Progenitor cell of endocrine pancreas (in vitro differentiated cells): ENCODE measurements around the gene BCAR1. TPM values are rescaled to one million over a fixed set of nuclear protein-coding genes. Genes with fewer than 3 reads are reported as not detected.
A peak's percentile ranks its signal among the peaks of the same experiment; 100 is the strongest.
"Not testable (repeated sequence)": the region's sequence is repeated elsewhere in the genome, so short reads cannot be mapped to it uniquely, and the experiment has no call there.

ENCODE experiments used
- DNase-seq: peaks from one replicate; pipeline ENCODE4 v3.0.0; 2021; ENCODE audit warnings: low spot score; ENCODE audit not compliant: unreplicated experiment
- H3K27ac Mint-ChIP-seq: 2 replicates; pipeline ENCODE4 v1.8.0; 2021; ENCODE audit warnings: mild to moderate bottlenecking, moderate library complexity, mixed read lengths
- H3K27me3 Mint-ChIP-seq: 2 replicates; pipeline ENCODE4 v1.8.0; 2021; ENCODE audit warnings: mixed read lengths
- H3K36me3 Mint-ChIP-seq: 2 replicates; pipeline ENCODE4 v1.8.0; 2022; ENCODE audit warnings: mixed read lengths; ENCODE audit not compliant: insufficient read depth
- H3K4me1 Mint-ChIP-seq: 2 replicates; pipeline ENCODE4 v1.8.0; 2021; ENCODE audit warnings: low read depth, mixed read lengths
- H3K4me3 Mint-ChIP-seq: 2 replicates; pipeline ENCODE4 v1.8.0; 2021; ENCODE audit warnings: low read depth, mild to moderate bottlenecking, moderate library complexity, mixed read lengths
- H3K9me3 Mint-ChIP-seq: 2 replicates; pipeline ENCODE4 v1.8.0; 2021; ENCODE audit warnings: low read depth, mixed read lengths
- CTCF ChIP-seq: fragments of 200-600 bp; sonication (generic); IDR thresholded peaks from one replicate; pipeline ENCODE4 v1.5.0; 2021; ENCODE audit warnings: antibody characterized with exemption, mild to moderate bottlenecking; ENCODE audit not compliant: unreplicated experiment
- total RNA-seq: library from RNA; stranded (reverse); gene quantifications from 2 replicates; pipeline ENCODE4 v1.2.1, GENCODE V29; 2021

Gene BCAR1
- total RNA-seq, 1 donor from 2014 or later = 75.1 TPM

GRCh38 chr16:75207831-75208230 lies 43.6 kb downstream of the BCAR1 start:
- Mint-ChIP-seq H3K36me3 (no peaks in the 10 kb centered on the region), H3K4me3 (no peak overlapping the region), H3K9me3 (no peaks in the 10 kb centered on the region), H3K27me3 (no peaks in the 10 kb centered on the region), H3K4me1 (no peaks in the 10 kb centered on the region), H3K27ac (no peak overlapping the region)
- DNase-seq = no peak
- TF ChIP-seq CTCF = no peak

GRCh38 chr16:75206749-75207451 lies 44.5 kb downstream of the BCAR1 start, which contains the start of gene CTRB2:
CTRB2 (minus strand) TSS chr16:75207161; CDS start chr16:75207141, 20 bp downstream.
- Mint-ChIP-seq H3K27me3 (no peaks in the 10 kb centered on the region), H3K4me3 (no peak within 1 kb of the TSS), H3K4me1 (no peaks in the 10 kb centered on the region), H3K36me3 (no peaks in the 10 kb centered on the region), H3K9me3 (no peaks in the 10 kb centered on the region), H3K27ac (peak within 1 kb of the TSS; percentile 56)
- TF ChIP-seq CTCF = no peak
- no peak for DNase-seq

- H3K9me3 Mint-ChIP-seq, H3K4me1 Mint-ChIP-seq, H3K4me3 Mint-ChIP-seq, H3K27me3 Mint-ChIP-seq, H3K36me3 Mint-ChIP-seq, DNase-seq: not testable (repeated sequence)
- peak overlapping the region; percentile 56 for H3K27ac Mint-ChIP-seq
These were observed 45.3 kb downstream of the BCAR1 start for GRCh38 chr16:75205961-75206748.

GRCh38 chr16:75205438-75205837 lies 46.0 kb downstream of the BCAR1 start:
- not testable (repeated sequence) for H3K27ac Mint-ChIP-seq, DNase-seq, H3K27me3 Mint-ChIP-seq, H3K4me1 Mint-ChIP-seq, H3K9me3 Mint-ChIP-seq, H3K36me3 Mint-ChIP-seq, H3K4me3 Mint-ChIP-seq

- not testable (repeated sequence) for H3K27ac Mint-ChIP-seq, DNase-seq, H3K4me3 Mint-ChIP-seq, H3K4me1 Mint-ChIP-seq, H3K36me3 Mint-ChIP-seq, H3K9me3 Mint-ChIP-seq, H3K27me3 Mint-ChIP-seq
These were observed 46.5 kb downstream of the BCAR1 start for GRCh38 chr16:75204905-75205304.

- TF ChIP-seq CTCF = no peak
- no peak for DNase-seq
- no peaks in the 10 kb centered on the region for H3K9me3 Mint-ChIP-seq
- H3K4me3 Mint-ChIP-seq = no peak overlapping the region
- no peaks in the 10 kb centered on the region for H3K36me3 Mint-ChIP-seq
- H3K4me1 Mint-ChIP-seq = no peaks in the 10 kb centered on the region
- H3K27me3 Mint-ChIP-seq = peaks cover 7% of the 10 kb centered on the region
- H3K27ac Mint-ChIP-seq = no peak overlapping the region
These were observed 47.0 kb downstream of the BCAR1 start for GRCh38 chr16:75204410-75204758.
